GM12878 (cell line): ENCODE measurements around the gene MED19. TPM values are rescaled to one million over a fixed set of nuclear protein-coding genes. Genes with fewer than 3 reads are reported as not detected.

ENCODE experiments used
- BHLHE40 ChIP-seq, 2 experiments: fragments of 450-650 bp in 1 of 2; IDR thresholded peaks; 2 replicates each; pipeline ENCODE4 v1.6.1; 2011 to 2017; ENCODE audit warnings: low read depth in 2 of 2, borderline replicate concordance in 1 of 2, improper control_type of control experiment in 1 of 2, low read length in 1 of 2, mild to moderate bottlenecking in 1 of 2
- CBFB ChIP-seq: IDR thresholded peaks from 2 replicates; pipeline ENCODE4 v1.6.1; 2016; ENCODE audit warnings: antibody characterized with exemption, low read depth
- ESRRA ChIP-seq: IDR thresholded peaks from 2 replicates; pipeline ENCODE4 v1.6.1; 2012; ENCODE audit warnings: mild to moderate bottlenecking, low read length, improper control_type of control experiment
- IKZF2 ChIP-seq, 2 experiments: fragments of 450-650 bp; IDR thresholded peaks; 2 replicates each; pipeline ENCODE4 v1.6.1; 2017; ENCODE audit warnings: mild to moderate bottlenecking in 2 of 2, moderate library complexity in 2 of 2
- KDM1A ChIP-seq: fragments of 200-600 bp; sonication (generic); IDR thresholded peaks from 2 replicates; pipeline ENCODE4 v1.6.1; 2016; ENCODE audit warnings: borderline replicate concordance
- NFXL1 ChIP-seq: fragments of 450-650 bp; IDR thresholded peaks from 2 replicates; pipeline ENCODE4 v1.6.1; 2017; ENCODE audit warnings: antibody characterized with exemption, mild to moderate bottlenecking, borderline replicate concordance
- NR2C2 ChIP-seq: IDR thresholded peaks from 2 replicates; pipeline ENCODE4 v1.6.1; 2011; ENCODE audit warnings: borderline replicate concordance, low read depth; ENCODE audit not compliant: control insufficient read depth, insufficient read length
- PML ChIP-seq: IDR thresholded peaks from 2 replicates; pipeline ENCODE4 v1.6.1; 2012; ENCODE audit warnings: low read length, inconsistent platforms
- RAD51 ChIP-seq: fragments of 450-650 bp; IDR thresholded peaks from 2 replicates; pipeline ENCODE4 v1.6.1; 2016; ENCODE audit warnings: moderate library complexity, mild to moderate bottlenecking, inconsistent platforms
- RCOR1 ChIP-seq: conservative IDR thresholded peaks from 2 replicates; pipeline ENCODE4 v1.6.1; 2012; ENCODE audit warnings: low read depth, low read length, improper control_type of control experiment
- SUZ12 ChIP-seq: fragments of 200-600 bp; sonication (generic); IDR thresholded peaks from one replicate; pipeline ENCODE4 v1.6.1; 2018; ENCODE audit warnings: antibody characterized with exemption, mild to moderate bottlenecking; ENCODE audit not compliant: unreplicated experiment
- YY1 ChIP-seq: IDR thresholded peaks from 2 replicates; pipeline ENCODE4 v1.6.1; 2011; ENCODE audit warnings: low read depth, mild to moderate bottlenecking, low read length
- ZNF207 ChIP-seq: fragments of 450-650 bp; IDR thresholded peaks from 2 replicates; pipeline ENCODE4 v1.6.1; 2014; ENCODE audit warnings: antibody characterized with exemption, mild to moderate bottlenecking, borderline replicate concordance
- ZNF217 ChIP-seq: fragments of 450-650 bp; IDR thresholded peaks from 2 replicates; pipeline ENCODE4 v1.6.1; 2017; ENCODE audit warnings: antibody characterized with exemption, mild to moderate bottlenecking
- polyA plus RNA-seq, 11 experiments: library from polyadenylated mRNA; depleted of rRNA in 4 of 11; unstranded in 6 of 11; stranded (reverse) in 5 of 11; fragments of >200 nt; fragmentation: Nextera tagmentation in 4 of 11; fragmentation: Illumina TruSeq in 1 of 11; extraction: Ambion mirVana in 4 of 11; extraction: Trizol in 1 of 11; gene quantifications; 1 replicate in 1 of 11; 2 replicates in 10 of 11; pipeline versions ENCODE4 v1.2.1 to v1.2.3, GENCODE V29; 2011 to 2016; ENCODE audit warnings: inconsistent platforms in 2 of 11, missing spikeins in 2 of 11, low read depth in 1 of 11
- total RNA-seq, 4 experiments: library from RNA; depleted of rRNA in 3 of 4; stranded (reverse); fragments of >200 nt in 3 of 4; fragmentation: Illumina TruSeq in 1 of 4; extraction: Trizol in 1 of 4; gene quantifications; 2 replicates each; pipeline versions ENCODE4 v1.2.1 to v1.2.3, GENCODE V29; 2013 to 2021
- TF ChIP-seq, protein P1 (sequence below): IDR thresholded peaks from 2 replicates; pipeline ENCODE4 v1.6.1; 2012; ENCODE audit warnings: low read depth, low read length, improper control_type of control experiment
- TF ChIP-seq, protein P2 (sequence below): IDR thresholded peaks from 2 replicates; pipeline ENCODE4 v1.6.1; 2012; ENCODE audit warnings: low read depth, low read length, improper control_type of control experiment
- TF ChIP-seq, protein P3 (sequence below): IDR thresholded peaks from 2 replicates; pipeline ENCODE4 v1.6.1; 2012; ENCODE audit warnings: improper control_type of control experiment, low read depth, low read length; ENCODE audit not compliant: insufficient replicate concordance
- TF ChIP-seq, protein P4 (sequence below), 3 experiments: IDR thresholded peaks in 2 of 3; conservative IDR thresholded peaks in 1 of 3; 2 replicates each; pipeline ENCODE4 v1.5.1; 2011; ENCODE audit warnings: low read depth in 3 of 3, low read length in 3 of 3, mild to moderate bottlenecking in 3 of 3, control low read depth in 2 of 3, moderate library complexity in 2 of 3, inconsistent platforms in 1 of 3, mixed read lengths in 1 of 3; ENCODE audit not compliant: control insufficient read depth in 2 of 3, insufficient read depth in 1 of 3; ENCODE audit errors: extremely low read depth in 1 of 3
- TF ChIP-seq, protein P5 (sequence below): IDR thresholded peaks from 2 replicates; pipeline ENCODE4 v1.6.1; 2011; ENCODE audit warnings: borderline replicate concordance, low read depth, mild to moderate bottlenecking, moderate library complexity, mixed read lengths, low read length; ENCODE audit not compliant: insufficient read depth; ENCODE audit errors: extremely low read length

MED19 gene
- total and polyA plus RNA-seq, 10 of the 15 experiments (the other 5 are each of a cell fraction or from before 2014, with no cell fraction given) = 4.9 to 28.2 (median 17.3) TPM

DNA sequence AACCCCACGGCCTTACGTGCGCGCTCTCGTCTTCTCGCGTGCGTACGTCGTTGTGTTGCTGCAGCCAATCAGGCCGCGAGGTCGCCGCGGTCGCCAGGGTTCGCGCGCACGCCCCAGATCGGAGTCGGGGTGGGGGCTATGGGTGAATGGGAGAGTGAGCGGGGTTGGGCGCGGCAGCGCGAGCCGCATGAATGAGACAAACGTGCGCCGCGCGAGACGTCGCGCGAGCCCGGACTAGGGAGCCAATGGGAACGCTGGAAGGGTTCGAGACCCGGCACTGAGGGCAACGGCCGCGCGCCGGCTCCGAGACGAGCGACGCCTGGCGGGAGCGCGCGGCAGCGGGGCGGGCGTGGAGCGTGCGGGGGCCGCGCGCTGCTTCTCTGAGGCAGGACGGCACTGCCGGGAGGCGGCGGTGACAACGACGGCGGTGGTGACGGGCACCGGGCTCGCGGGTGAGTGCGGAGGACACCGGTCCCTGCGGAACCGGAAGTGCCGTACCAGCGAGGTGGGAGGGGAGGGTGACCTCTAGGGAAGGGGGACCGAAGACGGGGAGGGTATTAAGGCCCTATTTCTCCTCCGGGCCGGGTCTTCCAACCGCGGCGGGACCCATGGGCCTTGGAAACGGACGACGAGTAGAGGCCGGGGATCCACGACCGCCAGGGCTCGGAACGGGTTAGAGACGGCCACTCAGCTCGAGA, 44.1 kb downstream of the MED19 start, which contains the start of gene ZDHHC5 (continued):
- TF ChIP-seq, protein P1, sequence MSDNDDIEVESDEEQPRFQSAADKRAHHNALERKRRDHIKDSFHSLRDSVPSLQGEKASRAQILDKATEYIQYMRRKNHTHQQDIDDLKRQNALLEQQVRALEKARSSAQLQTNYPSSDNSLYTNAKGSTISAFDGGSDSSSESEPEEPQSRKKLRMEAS = peak; percentile 43; the same call in 1 of the 2 replicates
- no peak for TF ChIP-seq NR2C2
- no peak for TF ChIP-seq ESRRA
- TF ChIP-seq SUZ12 = no peak
- no peak for TF ChIP-seq ZNF217
- no peak for TF ChIP-seq NFXL1
- 0 out of 2 replicates have a peak, but pooled peaks have one; percentile 14 for TF ChIP-seq CBFB
- TF ChIP-seq KDM1A = no peak
- no peak; the same call in none of the 2 replicates for TF ChIP-seq ZNF207
- TF ChIP-seq BHLHE40 (IDR thresholded peaks at IDR 0.05; ENCODE audit: borderline replicate concordance in 1 of 2, low read depth in 2 of 2, low read length in 1 of 2) = peak; percentile 7 to 95; a peak in 3 of 4 replicates
- TF ChIP-seq RCOR1 = no peak
- TF ChIP-seq, protein P2, sequence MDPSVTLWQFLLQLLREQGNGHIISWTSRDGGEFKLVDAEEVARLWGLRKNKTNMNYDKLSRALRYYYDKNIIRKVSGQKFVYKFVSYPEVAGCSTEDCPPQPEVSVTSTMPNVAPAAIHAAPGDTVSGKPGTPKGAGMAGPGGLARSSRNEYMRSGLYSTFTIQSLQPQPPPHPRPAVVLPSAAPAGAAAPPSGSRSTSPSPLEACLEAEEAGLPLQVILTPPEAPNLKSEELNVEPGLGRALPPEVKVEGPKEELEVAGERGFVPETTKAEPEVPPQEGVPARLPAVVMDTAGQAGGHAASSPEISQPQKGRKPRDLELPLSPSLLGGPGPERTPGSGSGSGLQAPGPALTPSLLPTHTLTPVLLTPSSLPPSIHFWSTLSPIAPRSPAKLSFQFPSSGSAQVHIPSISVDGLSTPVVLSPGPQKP = no peak
- TF ChIP-seq, protein P3, sequence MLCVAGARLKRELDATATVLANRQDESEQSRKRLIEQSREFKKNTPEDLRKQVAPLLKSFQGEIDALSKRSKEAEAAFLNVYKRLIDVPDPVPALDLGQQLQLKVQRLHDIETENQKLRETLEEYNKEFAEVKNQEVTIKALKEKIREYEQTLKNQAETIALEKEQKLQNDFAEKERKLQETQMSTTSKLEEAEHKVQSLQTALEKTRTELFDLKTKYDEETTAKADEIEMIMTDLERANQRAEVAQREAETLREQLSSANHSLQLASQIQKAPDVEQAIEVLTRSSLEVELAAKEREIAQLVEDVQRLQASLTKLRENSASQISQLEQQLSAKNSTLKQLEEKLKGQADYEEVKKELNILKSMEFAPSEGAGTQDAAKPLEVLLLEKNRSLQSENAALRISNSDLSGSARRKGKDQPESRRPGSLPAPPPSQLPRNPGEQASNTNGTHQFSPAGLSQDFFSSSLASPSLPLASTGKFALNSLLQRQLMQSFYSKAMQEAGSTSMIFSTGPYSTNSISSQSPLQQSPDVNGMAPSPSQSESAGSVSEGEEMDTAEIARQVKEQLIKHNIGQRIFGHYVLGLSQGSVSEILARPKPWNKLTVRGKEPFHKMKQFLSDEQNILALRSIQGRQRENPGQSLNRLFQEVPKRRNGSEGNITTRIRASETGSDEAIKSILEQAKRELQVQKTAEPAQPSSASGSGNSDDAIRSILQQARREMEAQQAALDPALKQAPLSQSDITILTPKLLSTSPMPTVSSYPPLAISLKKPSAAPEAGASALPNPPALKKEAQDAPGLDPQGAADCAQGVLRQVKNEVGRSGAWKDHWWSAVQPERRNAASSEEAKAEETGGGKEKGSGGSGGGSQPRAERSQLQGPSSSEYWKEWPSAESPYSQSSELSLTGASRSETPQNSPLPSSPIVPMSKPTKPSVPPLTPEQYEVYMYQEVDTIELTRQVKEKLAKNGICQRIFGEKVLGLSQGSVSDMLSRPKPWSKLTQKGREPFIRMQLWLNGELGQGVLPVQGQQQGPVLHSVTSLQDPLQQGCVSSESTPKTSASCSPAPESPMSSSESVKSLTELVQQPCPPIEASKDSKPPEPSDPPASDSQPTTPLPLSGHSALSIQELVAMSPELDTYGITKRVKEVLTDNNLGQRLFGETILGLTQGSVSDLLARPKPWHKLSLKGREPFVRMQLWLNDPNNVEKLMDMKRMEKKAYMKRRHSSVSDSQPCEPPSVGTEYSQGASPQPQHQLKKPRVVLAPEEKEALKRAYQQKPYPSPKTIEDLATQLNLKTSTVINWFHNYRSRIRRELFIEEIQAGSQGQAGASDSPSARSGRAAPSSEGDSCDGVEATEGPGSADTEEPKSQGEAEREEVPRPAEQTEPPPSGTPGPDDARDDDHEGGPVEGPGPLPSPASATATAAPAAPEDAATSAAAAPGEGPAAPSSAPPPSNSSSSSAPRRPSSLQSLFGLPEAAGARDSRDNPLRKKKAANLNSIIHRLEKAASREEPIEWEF = no peak
- TF ChIP-seq PML = no peak
- TF ChIP-seq, protein P4, sequence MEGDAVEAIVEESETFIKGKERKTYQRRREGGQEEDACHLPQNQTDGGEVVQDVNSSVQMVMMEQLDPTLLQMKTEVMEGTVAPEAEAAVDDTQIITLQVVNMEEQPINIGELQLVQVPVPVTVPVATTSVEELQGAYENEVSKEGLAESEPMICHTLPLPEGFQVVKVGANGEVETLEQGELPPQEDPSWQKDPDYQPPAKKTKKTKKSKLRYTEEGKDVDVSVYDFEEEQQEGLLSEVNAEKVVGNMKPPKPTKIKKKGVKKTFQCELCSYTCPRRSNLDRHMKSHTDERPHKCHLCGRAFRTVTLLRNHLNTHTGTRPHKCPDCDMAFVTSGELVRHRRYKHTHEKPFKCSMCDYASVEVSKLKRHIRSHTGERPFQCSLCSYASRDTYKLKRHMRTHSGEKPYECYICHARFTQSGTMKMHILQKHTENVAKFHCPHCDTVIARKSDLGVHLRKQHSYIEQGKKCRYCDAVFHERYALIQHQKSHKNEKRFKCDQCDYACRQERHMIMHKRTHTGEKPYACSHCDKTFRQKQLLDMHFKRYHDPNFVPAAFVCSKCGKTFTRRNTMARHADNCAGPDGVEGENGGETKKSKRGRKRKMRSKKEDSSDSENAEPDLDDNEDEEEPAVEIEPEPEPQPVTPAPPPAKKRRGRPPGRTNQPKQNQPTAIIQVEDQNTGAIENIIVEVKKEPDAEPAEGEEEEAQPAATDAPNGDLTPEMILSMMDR (IDR thresholded peaks at IDR 0.05 in 2 of 3, conservative IDR thresholded peaks at IDR 0.05 in 1 of 3; ENCODE audit: control insufficient read depth in 2 of 3, extremely low read depth in 1 of 3, insufficient read depth in 1 of 3, low read depth in 3 of 3, low read length in 3 of 3) = peak; percentile 25 to 37 (median 34); a peak in 4 of 6 replicates
- TF ChIP-seq RAD51 = no peak
- TF ChIP-seq, protein P5, sequence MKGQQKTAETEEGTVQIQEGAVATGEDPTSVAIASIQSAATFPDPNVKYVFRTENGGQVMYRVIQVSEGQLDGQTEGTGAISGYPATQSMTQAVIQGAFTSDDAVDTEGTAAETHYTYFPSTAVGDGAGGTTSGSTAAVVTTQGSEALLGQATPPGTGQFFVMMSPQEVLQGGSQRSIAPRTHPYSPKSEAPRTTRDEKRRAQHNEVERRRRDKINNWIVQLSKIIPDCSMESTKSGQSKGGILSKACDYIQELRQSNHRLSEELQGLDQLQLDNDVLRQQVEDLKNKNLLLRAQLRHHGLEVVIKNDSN = no peak
- TF ChIP-seq YY1 = peak; percentile 11; the same call in 1 of the 2 replicates
- no peak for TF ChIP-seq IKZF2 (IDR thresholded peaks at IDR 0.05)
